GM12878 (cell line): ENCODE measurements around the gene FAM53B. TPM values are rescaled to one million over a fixed set of nuclear protein-coding genes. Genes with fewer than 3 reads are reported as not detected.

Experiments
- ATAC-seq: fragments of 200-7000 bp; cut with Tn5 transposase; 3 replicates; pipeline ENCODE4 v1.9.1; 2020; ENCODE audit warnings: mild to moderate bottlenecking, moderate library complexity
- BruUV-seq: library from RNA; stranded (reverse); fragments of 400-500 nt; replicated peaks from 2 replicates; lab custom pipeline; 2021; lab: Mats Ljungman, UMichigan
- CTCF ChIA-PET: fragments of 300-600 bp; sonication (Branson Sonifier 250); formaldehyde crosslinking; extraction: SDS; loops from one replicate; lab custom pipeline; 2021; ENCODE audit warnings: inconsistent platforms; lab: Yijun Ruan, JAX
- POLR2A ChIA-PET: fragments of 350-600 bp; formaldehyde crosslinking; extraction: SDS; loops from one replicate; lab custom pipeline; 2021; ENCODE audit warnings: inconsistent platforms; lab: Charles Lee
- RAD21 ChIA-PET: fragments of 300-600 bp; sonication (Branson Sonifier 250); formaldehyde crosslinking; loops from one replicate; lab custom pipeline; 2023; ENCODE audit warnings: antibody characterized with exemption; ENCODE audit not compliant: unreplicated experiment; lab: Charles Lee
- SMC1A ChIA-PET: fragments of 300-600 bp; sonication (Branson Sonifier 250); formaldehyde crosslinking; loops from one replicate; lab custom pipeline; 2023; ENCODE audit not compliant: unreplicated experiment, uncharacterized antibody; lab: Charles Lee
- DNase-seq: peaks from one replicate; pipeline ENCODE4 v3.0.0-alpha.2; 2011; ENCODE audit warnings: low read depth, low spot score
- FAIRE-seq: peaks from 3 replicates; lab custom pipeline; 2011; peaks lifted over from hg19 to GRCh38; lab: Jason Lieb, UNC
- H2AFZ ChIP-seq: 2 replicates; pipeline ENCODE4 v1.6.0; 2011; ENCODE audit warnings: low read depth, low read length, control low read depth; ENCODE audit not compliant: control insufficient read depth
- H3K27ac ChIP-seq: 2 replicates; pipeline ENCODE4 v1.5.1; 2011; ENCODE audit warnings: control low read depth; ENCODE audit not compliant: control insufficient read depth, insufficient read depth
- H3K27me3 ChIP-seq, 2 experiments: replicated peaks in 1 of 2; 2 replicates each; pipeline versions ENCODE4 v1.6.0 to v1.6.1; 2011; ENCODE audit warnings: low read length in 1 of 2; ENCODE audit not compliant: control insufficient read depth in 2 of 2, insufficient read depth in 2 of 2
- H3K36me3 ChIP-seq, 2 experiments: 2 replicates each; pipeline ENCODE4 v1.5.1; 2011; ENCODE audit warnings: low read length in 1 of 2; ENCODE audit not compliant: control insufficient read depth in 2 of 2, insufficient read depth in 2 of 2
- H3K4me1 ChIP-seq: 2 replicates; pipeline ENCODE4 v1.6.1; 2011; ENCODE audit warnings: mild to moderate bottlenecking, low read length, moderate library complexity, mixed read lengths; ENCODE audit not compliant: control insufficient read depth, insufficient read depth
- H3K4me2 ChIP-seq: 2 replicates; pipeline ENCODE4 v1.6.0; 2011; ENCODE audit warnings: control low read depth; ENCODE audit not compliant: control insufficient read depth, insufficient read depth
- H3K4me3 ChIP-seq: fragments of 200-600 bp; sonication (generic); 2 replicates; pipeline ENCODE4 v1.5.1; 2016
- H3K79me2 ChIP-seq: 2 replicates; pipeline ENCODE4 v1.6.0; 2011; ENCODE audit warnings: low read length; ENCODE audit not compliant: control insufficient read depth, insufficient read depth
- H3K9ac ChIP-seq: 2 replicates; pipeline ENCODE4 v1.8.0; 2011; ENCODE audit warnings: low read length, control low read depth, mixed read lengths; ENCODE audit not compliant: control insufficient read depth, insufficient read depth
- H3K9me3 ChIP-seq: replicated peaks from 3 replicates; pipeline ENCODE4 v1.5.1; 2011; ENCODE audit warnings: mild to moderate bottlenecking, low read length; ENCODE audit not compliant: control insufficient read depth, insufficient read depth
- H4K20me1 ChIP-seq: 2 replicates; pipeline ENCODE4 v1.6.0; 2011; ENCODE audit not compliant: control insufficient read depth, insufficient read depth
- CEBPB ChIP-seq, 2 experiments: fragments of 150-350 bp in 1 of 2; IDR thresholded peaks; 2 replicates each; pipeline ENCODE4 v1.6.1; 2012 to 2014; ENCODE audit warnings: low read depth in 2 of 2, low read length in 2 of 2, borderline replicate concordance in 1 of 2, inconsistent platforms in 1 of 2
- CHD2 ChIP-seq: IDR thresholded peaks from 2 replicates; pipeline ENCODE4 v1.6.1; 2011; ENCODE audit warnings: low read depth, low read length, improper control_type of control experiment, borderline replicate concordance
- CREB1 ChIP-seq: IDR thresholded peaks from 2 replicates; pipeline ENCODE4 v1.6.1; 2012; ENCODE audit warnings: low read depth, mild to moderate bottlenecking, inconsistent platforms
- STAT3 ChIP-seq: IDR thresholded peaks from 2 replicates; pipeline ENCODE4 v1.6.1; 2011; ENCODE audit warnings: low read depth, low read length, improper control_type of control experiment
- YBX1 ChIP-seq: fragments of 450-650 bp; IDR thresholded peaks from 2 replicates; pipeline ENCODE4 v1.6.1; 2016; ENCODE audit warnings: antibody characterized with exemption
- ZBED1 ChIP-seq: IDR thresholded peaks from 2 replicates; pipeline ENCODE4 v1.6.1; 2016; ENCODE audit warnings: borderline replicate concordance
- WGBS: methylation state at CpG from one replicate; pipeline ENCODE4 v1.1.6; 2016; ENCODE audit warnings: low lambda C conversion rate; ENCODE audit not compliant: insufficient replicate concordance, insufficient coverage; ENCODE audit errors: missing lambda C conversion rate; 5-methylcytosine and 5-hydroxymethylcytosine counted together
- in situ Hi-C: fragments of 300-500 bp; cut with MboI; formaldehyde crosslinking; loops from 9 replicates; pipeline ENCODE4 v1.14.3; 2018; ENCODE audit warnings: mixed read lengths
- intact Hi-C: fragments of 100-400 bp; cut with micrococcal nuclease; formaldehyde crosslinking; loops from one replicate; pipeline ENCODE4 v1.14.2; 2022; ENCODE audit not compliant: unreplicated experiment
- polyA plus RNA-seq, 11 experiments: library from polyadenylated mRNA; depleted of rRNA in 4 of 11; unstranded in 6 of 11; stranded (reverse) in 5 of 11; fragments of >200 nt; fragmentation: Nextera tagmentation in 4 of 11; fragmentation: Illumina TruSeq in 1 of 11; extraction: Ambion mirVana in 4 of 11; extraction: Trizol in 1 of 11; gene quantifications; 1 replicate in 1 of 11; 2 replicates in 10 of 11; pipeline versions ENCODE4 v1.2.1 to v1.2.3, GENCODE V29; 2011 to 2016; ENCODE audit warnings: inconsistent platforms in 2 of 11, missing spikeins in 2 of 11, low read depth in 1 of 11
- total RNA-seq, 4 experiments: library from RNA; depleted of rRNA in 3 of 4; stranded (reverse); fragments of >200 nt in 3 of 4; fragmentation: Illumina TruSeq in 1 of 4; extraction: Trizol in 1 of 4; gene quantifications; 2 replicates each; pipeline versions ENCODE4 v1.2.1 to v1.2.3, GENCODE V29; 2013 to 2021
- TF ChIP-seq, protein P1 (sequence below): IDR thresholded peaks from 2 replicates; pipeline ENCODE4 v1.6.1; 2011; ENCODE audit warnings: borderline replicate concordance, low read depth, mild to moderate bottlenecking, moderate library complexity, mixed read lengths, low read length; ENCODE audit not compliant: insufficient read depth; ENCODE audit errors: extremely low read length
- TF ChIP-seq, protein P2 (sequence below): IDR thresholded peaks from 2 replicates; pipeline ENCODE4 v1.6.1; 2012; ENCODE audit warnings: low read depth, low read length, improper control_type of control experiment
- TF ChIP-seq, protein P3 (sequence below): fragments of 450-650 bp; IDR thresholded peaks from 2 replicates; pipeline ENCODE4 v1.6.1; 2017; ENCODE audit warnings: mild to moderate bottlenecking, moderate library complexity

The FAM53B gene
- total and polyA plus RNA-seq, 10 of the 15 experiments (the other 5 are each of a cell fraction or from before 2014, with no cell fraction given) = 0.05 to 26.3 (median 8.1) TPM

- peaks cover 4% of the 10 kb centered on the region; the same call in 1 of the 2 replicates for H3K79me2 ChIP-seq
- intact Hi-C loops = loop anchor here (5.0 kb wide), 1 partner anchor 100 kb away; the partner anchor contains the start of gene FAM53B
- no peaks in the 10 kb centered on the region for H4K20me1 ChIP-seq
- ChIA-PET SMC1A (interaction anchor here (0.7 to 2.5 kb wide), 7 partner anchors 8 to 100 kb away, joined by 3 to 16 read pairs (median 4); no protein-coding TSS in a partner anchor), CTCF (interaction anchor here (1.0 to 4.4 kb wide), 2 partner anchors 100 to 108 kb away, joined by 3 to 30 read pairs; no protein-coding TSS in a partner anchor), POLR2A (no interaction called here), RAD21 (interaction anchor here (1.0 to 1.8 kb wide), 4 partner anchors 47 to 109 kb away, joined by 3 to 5 read pairs (median 3); no protein-coding TSS in a partner anchor)
- H3K27ac ChIP-seq = no peak overlapping the region
- H3K9ac ChIP-seq = no peak overlapping the region
- H3K4me3 ChIP-seq = no peak overlapping the region
- ATAC-seq = no peak
- H3K4me2 ChIP-seq = no peak overlapping the region
- in situ Hi-C loops = no loop called here
- H3K36me3 ChIP-seq = peaks cover 0 to 4% of the 10 kb centered on the region in 2 experiments; a peak in 3 of 4 replicates
- no peaks in the 10 kb centered on the region for H3K9me3 ChIP-seq
- TF ChIP-seq CREB1 (no peak), STAT3 (no peak), YBX1 (no peak), CEBPB (IDR thresholded peaks at IDR 0.05; ENCODE audit: borderline replicate concordance in 1 of 2, low read depth in 2 of 2, low read length in 2 of 2) (no peak), ZBED1 (no peak), CHD2 (no peak)
- TF ChIP-seq, protein P1, sequence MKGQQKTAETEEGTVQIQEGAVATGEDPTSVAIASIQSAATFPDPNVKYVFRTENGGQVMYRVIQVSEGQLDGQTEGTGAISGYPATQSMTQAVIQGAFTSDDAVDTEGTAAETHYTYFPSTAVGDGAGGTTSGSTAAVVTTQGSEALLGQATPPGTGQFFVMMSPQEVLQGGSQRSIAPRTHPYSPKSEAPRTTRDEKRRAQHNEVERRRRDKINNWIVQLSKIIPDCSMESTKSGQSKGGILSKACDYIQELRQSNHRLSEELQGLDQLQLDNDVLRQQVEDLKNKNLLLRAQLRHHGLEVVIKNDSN = no peak
- TF ChIP-seq, protein P2, sequence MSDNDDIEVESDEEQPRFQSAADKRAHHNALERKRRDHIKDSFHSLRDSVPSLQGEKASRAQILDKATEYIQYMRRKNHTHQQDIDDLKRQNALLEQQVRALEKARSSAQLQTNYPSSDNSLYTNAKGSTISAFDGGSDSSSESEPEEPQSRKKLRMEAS = no peak
- TF ChIP-seq, protein P3, sequence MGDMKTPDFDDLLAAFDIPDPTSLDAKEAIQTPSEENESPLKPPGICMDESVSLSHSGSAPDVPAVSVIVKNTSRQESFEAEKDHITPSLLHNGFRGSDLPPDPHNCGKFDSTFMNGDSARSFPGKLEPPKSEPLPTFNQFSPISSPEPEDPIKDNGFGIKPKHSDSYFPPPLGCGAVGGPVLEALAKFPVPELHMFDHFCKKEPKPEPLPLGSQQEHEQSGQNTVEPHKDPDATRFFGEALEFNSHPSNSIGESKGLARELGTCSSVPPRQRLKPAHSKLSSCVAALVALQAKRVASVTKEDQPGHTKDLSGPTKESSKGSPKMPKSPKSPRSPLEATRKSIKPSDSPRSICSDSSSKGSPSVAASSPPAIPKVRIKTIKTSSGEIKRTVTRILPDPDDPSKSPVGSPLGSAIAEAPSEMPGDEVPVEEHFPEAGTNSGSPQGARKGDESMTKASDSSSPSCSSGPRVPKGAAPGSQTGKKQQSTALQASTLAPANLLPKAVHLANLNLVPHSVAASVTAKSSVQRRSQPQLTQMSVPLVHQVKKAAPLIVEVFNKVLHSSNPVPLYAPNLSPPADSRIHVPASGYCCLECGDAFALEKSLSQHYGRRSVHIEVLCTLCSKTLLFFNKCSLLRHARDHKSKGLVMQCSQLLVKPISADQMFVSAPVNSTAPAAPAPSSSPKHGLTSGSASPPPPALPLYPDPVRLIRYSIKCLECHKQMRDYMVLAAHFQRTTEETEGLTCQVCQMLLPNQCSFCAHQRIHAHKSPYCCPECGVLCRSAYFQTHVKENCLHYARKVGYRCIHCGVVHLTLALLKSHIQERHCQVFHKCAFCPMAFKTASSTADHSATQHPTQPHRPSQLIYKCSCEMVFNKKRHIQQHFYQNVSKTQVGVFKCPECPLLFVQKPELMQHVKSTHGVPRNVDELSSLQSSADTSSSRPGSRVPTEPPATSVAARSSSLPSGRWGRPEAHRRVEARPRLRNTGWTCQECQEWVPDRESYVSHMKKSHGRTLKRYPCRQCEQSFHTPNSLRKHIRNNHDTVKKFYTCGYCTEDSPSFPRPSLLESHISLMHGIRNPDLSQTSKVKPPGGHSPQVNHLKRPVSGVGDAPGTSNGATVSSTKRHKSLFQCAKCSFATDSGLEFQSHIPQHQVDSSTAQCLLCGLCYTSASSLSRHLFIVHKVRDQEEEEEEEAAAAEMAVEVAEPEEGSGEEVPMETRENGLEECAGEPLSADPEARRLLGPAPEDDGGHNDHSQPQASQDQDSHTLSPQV = no peak
- 81% methylated on average over 20 of the region's 20 CpGs for WGBS
- no TSS peak for BruUV-seq
- H2AFZ ChIP-seq = no peak overlapping the region
- H3K4me1 ChIP-seq = peaks cover 24% of the 10 kb centered on the region
- no peaks in the 10 kb centered on the region for H3K27me3 ChIP-seq
- no peak for FAIRE-seq
- no peak for DNase-seq
These were observed 102.0 kb downstream of the FAM53B start for GRCh38 chr10:124642088-124642710.
